ENCODE results near the gene MCM3.

DNA sequence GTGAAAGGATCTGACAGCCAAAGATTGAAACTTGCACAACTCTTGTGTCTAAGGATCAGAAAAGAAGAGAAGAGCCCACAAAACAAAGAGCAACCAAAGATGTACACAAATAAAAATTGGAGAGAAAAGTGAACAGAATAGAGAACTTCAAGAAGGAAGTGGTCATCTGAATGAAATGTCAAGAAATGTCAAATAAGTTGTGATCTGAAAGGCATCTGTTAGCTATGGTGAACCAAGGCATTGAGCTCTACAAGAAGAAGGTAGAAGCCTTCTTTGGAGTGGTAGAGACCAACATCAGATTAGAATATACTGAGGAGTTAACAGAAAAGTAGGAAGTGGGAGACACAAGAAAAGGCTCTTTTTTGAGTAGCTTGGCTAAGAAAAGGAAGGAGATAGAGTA, 68.8 kb downstream of the MCM3 start:
- TF ChIP-seq, protein P1, sequence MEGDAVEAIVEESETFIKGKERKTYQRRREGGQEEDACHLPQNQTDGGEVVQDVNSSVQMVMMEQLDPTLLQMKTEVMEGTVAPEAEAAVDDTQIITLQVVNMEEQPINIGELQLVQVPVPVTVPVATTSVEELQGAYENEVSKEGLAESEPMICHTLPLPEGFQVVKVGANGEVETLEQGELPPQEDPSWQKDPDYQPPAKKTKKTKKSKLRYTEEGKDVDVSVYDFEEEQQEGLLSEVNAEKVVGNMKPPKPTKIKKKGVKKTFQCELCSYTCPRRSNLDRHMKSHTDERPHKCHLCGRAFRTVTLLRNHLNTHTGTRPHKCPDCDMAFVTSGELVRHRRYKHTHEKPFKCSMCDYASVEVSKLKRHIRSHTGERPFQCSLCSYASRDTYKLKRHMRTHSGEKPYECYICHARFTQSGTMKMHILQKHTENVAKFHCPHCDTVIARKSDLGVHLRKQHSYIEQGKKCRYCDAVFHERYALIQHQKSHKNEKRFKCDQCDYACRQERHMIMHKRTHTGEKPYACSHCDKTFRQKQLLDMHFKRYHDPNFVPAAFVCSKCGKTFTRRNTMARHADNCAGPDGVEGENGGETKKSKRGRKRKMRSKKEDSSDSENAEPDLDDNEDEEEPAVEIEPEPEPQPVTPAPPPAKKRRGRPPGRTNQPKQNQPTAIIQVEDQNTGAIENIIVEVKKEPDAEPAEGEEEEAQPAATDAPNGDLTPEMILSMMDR (IDR thresholded peaks at IDR 0.05): no peak
- no peak for TF ChIP-seq POLR2A (IDR thresholded peaks at IDR 0.05)
